H1 (cell line): ENCODE data around the gene LRRC32. TPM values are rescaled to one million over a fixed set of nuclear protein-coding genes. Genes with fewer than 3 reads are reported as not detected.

Experiments used
- CTCF ChIA-PET: fragments of 300-600 bp; sonication (Branson Sonifier 250); formaldehyde crosslinking; loops from one replicate; lab custom pipeline; 2021; ENCODE audit not compliant: partially characterized antibody; lab: Charles Lee
- POLR2A ChIA-PET: fragments of 300-600 bp; sonication (Branson Sonifier 250); formaldehyde crosslinking; loops from one replicate; lab custom pipeline; 2021; ENCODE audit warnings: inconsistent platforms; ENCODE audit not compliant: partially characterized antibody; lab: Charles Lee
- DNase-seq, 2 experiments: peaks; one replicate each; pipeline versions ENCODE4 v3.0.0 to v3.0.0-alpha.2; 2010 to 2022; ENCODE audit warnings: low spot score in 2 of 2, low read depth in 1 of 2, mixed read lengths in 1 of 2
- FAIRE-seq: peaks from 2 replicates; lab custom pipeline; 2011; peaks lifted over from hg19 to GRCh38; lab: Jason Lieb, UNC
- H2AFZ ChIP-seq: 2 replicates; pipeline ENCODE4 v1.8.1; 2012; ENCODE audit warnings: low read length, inconsistent platforms
- H2AK5ac ChIP-seq: 2 replicates; pipeline ENCODE4 v1.6.1; 2013; ENCODE audit warnings: low read depth, low read length
- H2BK120ac ChIP-seq: replicated peaks from 2 replicates; pipeline ENCODE3; 2013; ENCODE audit warnings: low read depth, low read length, inconsistent platforms
- H2BK12ac ChIP-seq: 2 replicates; pipeline ENCODE4 v1.6.1; 2013; ENCODE audit warnings: low read depth, low read length
- H2BK15ac ChIP-seq: 2 replicates; pipeline ENCODE4 v1.6.1; 2013; ENCODE audit warnings: low read length
- H2BK20ac ChIP-seq: 2 replicates; pipeline ENCODE4 v1.6.1; 2013; ENCODE audit warnings: low read length
- H2BK5ac ChIP-seq: 2 replicates; pipeline ENCODE4 v1.6.1; 2013; ENCODE audit warnings: low read depth, low read length
- H3K14ac ChIP-seq: 2 replicates; pipeline ENCODE4 v1.6.1; 2013; ENCODE audit warnings: inconsistent platforms; ENCODE audit not compliant: insufficient read length
- H3K18ac ChIP-seq: 2 replicates; pipeline ENCODE4 v1.6.1; 2013; ENCODE audit warnings: low read length; ENCODE audit errors: extremely low read depth
- H3K23ac ChIP-seq: 2 replicates; pipeline ENCODE4 v1.6.1; 2013; ENCODE audit warnings: inconsistent platforms; ENCODE audit not compliant: insufficient read length
- H3K23me2 ChIP-seq: 2 replicates; pipeline ENCODE4 v1.6.1; 2013; ENCODE audit warnings: low read depth, low read length
- H3K27ac ChIP-seq: 2 replicates; pipeline ENCODE4 v1.6.1; 2011; ENCODE audit warnings: low read depth, low read length, inconsistent platforms
- H3K27me3 ChIP-seq, 4 experiments: replicated peaks in 1 of 4; 1 replicate in 1 of 4; 2 replicates in 3 of 4; pipeline versions ENCODE4 v1.6.1 to v1.8.1; 2011 to 2013; ENCODE audit warnings: low read length in 3 of 4, mild to moderate bottlenecking in 3 of 4, inconsistent platforms in 2 of 4, mixed read lengths in 2 of 4, moderate library complexity in 1 of 4; ENCODE audit not compliant: control insufficient read depth in 3 of 4, insufficient read depth in 3 of 4; ENCODE audit errors: extremely low read depth in 1 of 4
- H3K36me3 ChIP-seq, 4 experiments: 2 replicates each; pipeline versions ENCODE4 v1.6.1 to v1.8.1; 2011 to 2013; ENCODE audit warnings: mild to moderate bottlenecking in 4 of 4, low read length in 3 of 4, moderate library complexity in 2 of 4, control low read depth in 1 of 4, inconsistent platforms in 1 of 4; ENCODE audit not compliant: insufficient read depth in 4 of 4, control insufficient read depth in 2 of 4
- H3K4ac ChIP-seq: replicated peaks from 2 replicates; pipeline ENCODE3; 2013; ENCODE audit warnings: low read length, low read depth, mixed read lengths, inconsistent platforms; ENCODE audit not compliant: insufficient read length
- H3K4me1 ChIP-seq, 4 experiments: replicated peaks in 1 of 4; 1 replicate in 1 of 4; 2 replicates in 3 of 4; pipeline versions ENCODE4 v1.6.1 to v1.8.1; 2011 to 2013; ENCODE audit warnings: low read length in 3 of 4, inconsistent platforms in 2 of 4, mixed read lengths in 1 of 4; ENCODE audit not compliant: insufficient read depth in 4 of 4, control insufficient read depth in 3 of 4
- H3K4me2 ChIP-seq, 2 experiments: 2 replicates each; pipeline versions ENCODE4 v1.6.1 to v1.8.1; 2011 to 2013; ENCODE audit warnings: low read depth in 2 of 2, low read length in 2 of 2, control low read depth in 1 of 2, inconsistent platforms in 1 of 2, mild to moderate bottlenecking in 1 of 2; ENCODE audit not compliant: insufficient read depth in 1 of 2
- H3K4me3 ChIP-seq, 4 experiments: fragments of 200-600, 300-600 bp in 1 of 4; sonication (generic), shearing (Covaris generic), sonication (Bioruptor Twin) in 1 of 4; 2 replicates each; pipeline versions ENCODE4 v1.5.1 to v1.8.1; 2011 to 2016; ENCODE audit warnings: low read length in 4 of 4, low read depth in 3 of 4, control low read depth in 2 of 4, inconsistent platforms in 2 of 4, mild to moderate bottlenecking in 2 of 4, mixed read lengths in 1 of 4, moderate library complexity in 1 of 4; ENCODE audit not compliant: insufficient read depth in 2 of 4; ENCODE audit errors: extremely low read depth in 1 of 4
- H3K56ac ChIP-seq: replicated peaks from 2 replicates; pipeline ENCODE3; 2013; ENCODE audit warnings: low read depth, mild to moderate bottlenecking, mixed read lengths, low read length, inconsistent platforms; ENCODE audit not compliant: insufficient read length
- H3K79me1 ChIP-seq: 2 replicates; pipeline ENCODE4 v1.6.1; 2013; ENCODE audit warnings: low read depth, low read length, control low read depth
- H3K79me2 ChIP-seq, 2 experiments: 2 replicates each; pipeline versions ENCODE4 v1.6.1 to v1.8.1; 2012 to 2013; ENCODE audit warnings: low read length in 2 of 2, mild to moderate bottlenecking in 2 of 2, inconsistent platforms in 1 of 2; ENCODE audit not compliant: insufficient read depth in 2 of 2, control insufficient read depth in 1 of 2
- H3K9ac ChIP-seq, 4 experiments: replicated peaks in 1 of 4; 1 replicate in 1 of 4; 2 replicates in 3 of 4; pipeline versions ENCODE4 v1.6.1 to v1.8.1; 2011 to 2013; ENCODE audit warnings: low read depth in 3 of 4, low read length in 3 of 4, control low read depth in 2 of 4, mild to moderate bottlenecking in 2 of 4, moderate library complexity in 2 of 4, inconsistent platforms in 1 of 4; ENCODE audit errors: extremely low read depth in 1 of 4
- H3K9me3 ChIP-seq, 2 experiments: 2 replicates each; pipeline versions ENCODE4 v1.6.1 to v1.8.1; 2012 to 2013; ENCODE audit warnings: mild to moderate bottlenecking in 2 of 2, moderate library complexity in 2 of 2, control low read depth in 1 of 2, inconsistent platforms in 1 of 2, low read depth in 1 of 2, low read length in 1 of 2, mixed read lengths in 1 of 2; ENCODE audit not compliant: insufficient read depth in 2 of 2
- H4K20me1 ChIP-seq, 2 experiments: replicated peaks in 1 of 2; 2 replicates each; pipeline versions ENCODE3 to v1.8.1; 2011 to 2013; ENCODE audit warnings: inconsistent platforms in 2 of 2, low read length in 2 of 2, mild to moderate bottlenecking in 1 of 2; ENCODE audit not compliant: insufficient read depth in 2 of 2, control insufficient read depth in 1 of 2
- H4K5ac ChIP-seq: 2 replicates; pipeline ENCODE4 v1.6.1; 2013; ENCODE audit warnings: low read length, low read depth, mixed read lengths, inconsistent platforms; ENCODE audit not compliant: insufficient read length
- H4K8ac ChIP-seq: 2 replicates; pipeline ENCODE4 v1.8.0; 2013; ENCODE audit warnings: mild to moderate bottlenecking, moderate library complexity, low read length, inconsistent platforms; ENCODE audit not compliant: insufficient read depth; ENCODE audit errors: extremely low read depth
- H4K91ac ChIP-seq: replicated peaks from 2 replicates; pipeline ENCODE3; 2013; ENCODE audit warnings: low read length, mixed read lengths, inconsistent platforms; ENCODE audit not compliant: insufficient read length
- CBX8 ChIP-seq: fragments of 300-800, 300-1000 bp; sonication (generic); IDR thresholded peaks from 2 replicates; pipeline ENCODE4 v1.7.1; 2016; ENCODE audit warnings: low read depth, low read length, borderline replicate concordance
- HDAC2 ChIP-seq, 2 experiments: fragments of 300-600 bp in 1 of 2; sonication (generic) in 1 of 2; IDR thresholded peaks; 2 replicates each; pipeline ENCODE4 v1.6.1; 2011 to 2012; ENCODE audit warnings: low read depth in 2 of 2, low read length in 2 of 2, mild to moderate bottlenecking in 2 of 2, moderate library complexity in 2 of 2, borderline replicate concordance in 1 of 2, inconsistent platforms in 1 of 2
- KDM4A ChIP-seq: IDR thresholded peaks from one replicate; pipeline ENCODE4 v1.7.1; 2012; ENCODE audit warnings: low read depth, mild to moderate bottlenecking, moderate library complexity, low read length, inconsistent platforms; ENCODE audit not compliant: severe bottlenecking
- MAFK ChIP-seq: IDR thresholded peaks from 2 replicates; pipeline ENCODE4 v1.6.1; 2012; ENCODE audit warnings: low read depth, mild to moderate bottlenecking, improper control_type of control experiment, low read length
- NRF1 ChIP-seq: IDR thresholded peaks from 2 replicates; pipeline ENCODE4 v1.6.1; 2011; ENCODE audit warnings: mild to moderate bottlenecking, low read depth, low read length, improper control_type of control experiment
- POU5F1 ChIP-seq: IDR thresholded peaks from 2 replicates; pipeline ENCODE4 v1.6.1; 2011; ENCODE audit warnings: low read depth, mild to moderate bottlenecking, low read length, moderate library complexity
- RNF2 ChIP-seq: fragments of 200-900, 300-1000 bp; sonication (generic); IDR thresholded peaks from 2 replicates; pipeline ENCODE4 v1.7.1; 2016; ENCODE audit warnings: borderline replicate concordance, low read depth, mild to moderate bottlenecking, antibody characterized with exemption, low read length; ENCODE audit not compliant: poor library complexity, severe bottlenecking; ENCODE audit errors: missing control alignments
- RXRA ChIP-seq: IDR thresholded peaks from 2 replicates; pipeline ENCODE4 v1.6.1; 2011; ENCODE audit warnings: low read depth, mild to moderate bottlenecking, low read length, moderate library complexity; ENCODE audit not compliant: insufficient read depth
- SP4 ChIP-seq: IDR thresholded peaks from 2 replicates; pipeline ENCODE4 v1.6.1; 2012; ENCODE audit warnings: low read length, inconsistent platforms
- TAF7 ChIP-seq: optimal IDR thresholded peaks from 2 replicates; pipeline ENCODE3; 2011; ENCODE audit warnings: low read depth, mild to moderate bottlenecking, inconsistent platforms, low read length, moderate library complexity, borderline replicate concordance
- TCF12 ChIP-seq: IDR thresholded peaks from 2 replicates; pipeline ENCODE4 v1.6.1; 2011; ENCODE audit warnings: low read depth, mild to moderate bottlenecking, low read length
- TEAD4 ChIP-seq: IDR thresholded peaks from 2 replicates; pipeline ENCODE4 v1.6.1; 2012; ENCODE audit warnings: low read depth, low read length, inconsistent platforms, mixed read lengths
- USF2 ChIP-seq: IDR thresholded peaks from 2 replicates; pipeline ENCODE4 v1.6.1; 2011; ENCODE audit warnings: low read length, improper control_type of control experiment
- WGBS, 2 experiments: shearing (Covaris generic) in 1 of 2; methylation state at CpG; one replicate each; pipeline versions ENCODE4 v1.1.6 to v1.1.7; 2013 to 2015; ENCODE audit warnings: low lambda C conversion rate in 2 of 2, mixed read lengths in 2 of 2, inconsistent platforms in 1 of 2, low coverage in 1 of 2, missing lambda C conversion rate in 1 of 2; ENCODE audit not compliant: insufficient replicate concordance in 2 of 2, insufficient coverage in 1 of 2, insufficient read length in 1 of 2; ENCODE audit errors: extremely low coverage in 1 of 2, missing lambda C conversion rate in 1 of 2; 5-methylcytosine and 5-hydroxymethylcytosine counted together
- polyA plus RNA-seq, 7 experiments: library from polyadenylated mRNA; depleted of rRNA in 3 of 7; stranded (reverse) in 5 of 7; unstranded in 2 of 7; fragments of >200 nt in 5 of 7; fragments of 200-250 nt in 2 of 7; gene quantifications; 1 replicate in 5 of 7; 2 replicates in 1 of 7; 4 replicates in 1 of 7; pipeline versions ENCODE4 v1.2.1 to v1.2.3, GENCODE V29; 2011 to 2013; ENCODE audit warnings: missing spikeins in 2 of 7, mixed read lengths in 2 of 7
- total RNA-seq: library from RNA; stranded (reverse); fragmentation: NEBNext Ultra II Directional; extraction: Animal tissue kit (Norgen Biotek cat#: 25700); gene quantifications from 2 replicates; pipeline ENCODE4 v1.2.1, GENCODE V29; 2021

LRRC32 gene
- total and polyA plus RNA-seq, 2 of the 8 experiments (the other 6 are each of a cell fraction or from before 2014, with no cell fraction given): 0.99 to 1.9 TPM

GRCh38 chr11:76663486-76663810 lies 7.1 kb downstream of the LRRC32 start:
- Histone ChIP-seq H3K4me1 (peaks cover 0 to 9% (median 1%) of the 10 kb centered on the region in 4 experiments; a peak in 4 of 7 replicates), H3K9ac (no peak overlapping the region), H3K9me3 (no peaks in the 10 kb centered on the region), H2BK120ac (no peak overlapping the region), H3K27me3 (no peaks in the 10 kb centered on the region), H4K8ac (no peak overlapping the region), H3K18ac (no peak overlapping the region), H3K23ac (no peak overlapping the region), H3K4me3 (no peak overlapping the region), H3K79me2 (no peaks in the 10 kb centered on the region), H2BK12ac (no peak overlapping the region), H2BK15ac (no peak overlapping the region), H3K56ac (no peak overlapping the region), H3K27ac (no peak overlapping the region), H4K91ac (no peak overlapping the region), H3K36me3 (no peaks in the 10 kb centered on the region), H3K79me1 (no peaks in the 10 kb centered on the region), H4K5ac (no peak overlapping the region), H2BK20ac (no peak overlapping the region), H3K23me2 (no peaks in the 10 kb centered on the region), H4K20me1 (no peaks in the 10 kb centered on the region), H3K14ac (no peak overlapping the region), H3K4ac (no peak overlapping the region), H2AFZ (no peak overlapping the region), H2BK5ac (no peak overlapping the region), H3K4me2 (no peak overlapping the region), H2AK5ac (no peak overlapping the region)
- ChIA-PET CTCF (interaction anchor here (0.8 to 3.8 kb wide), 6 partner anchors 10 to 103 kb away, joined by 3 to 16 read pairs (median 4); no protein-coding TSS in a partner anchor), POLR2A (no interaction called here)
- FAIRE-seq: no peak
- no peak for DNase-seq
- 44% methylated on average over 2 of the region's 2 CpGs; no CpG with 5 or more reads in 1 of the 2 experiments for WGBS, 2 experiments
- TF ChIP-seq RXRA: no peak
- TF ChIP-seq RNF2: no peak
- no peak for TF ChIP-seq TEAD4
- no peak for TF ChIP-seq CBX8
- TF ChIP-seq SP4: no peak
- TF ChIP-seq TAF7: no peak
- TF ChIP-seq KDM4A: no peak
- no peak for TF ChIP-seq NRF1
- no peak for TF ChIP-seq MAFK
- no peak for TF ChIP-seq TCF12
- no peak for TF ChIP-seq HDAC2 (IDR thresholded peaks at IDR 0.05; ENCODE audit: borderline replicate concordance in 1 of 2, low read depth in 2 of 2, low read length in 2 of 2)
- no peak for TF ChIP-seq USF2
- no peak for TF ChIP-seq POU5F1
